IMR-90 (cell line): ENCODE measurements around the gene ACSL3. TPM values are rescaled to one million over a fixed set of nuclear protein-coding genes. Genes with fewer than 3 reads are reported as not detected.

Experiments
- ATAC-seq: fragments of 200-7000 bp; cut with Tn5 transposase; 2 replicates; pipeline ENCODE4 v1.9.1; 2020; ENCODE audit warnings: low read depth, mild to moderate bottlenecking, moderate library complexity
- BruUV-seq: library from RNA; stranded (reverse); fragments of 400-500 nt; replicated peaks from 2 replicates; lab custom pipeline; 2021; lab: Mats Ljungman, UMichigan
- CTCF ChIA-PET: fragments of 300-600 bp; formaldehyde crosslinking; extraction: SDS; loops from one replicate; lab custom pipeline; 2021; ENCODE audit warnings: antibody characterized with exemption; lab: Yijun Ruan, JAX
- POLR2A ChIA-PET: fragments of 300-600 bp; sonication (Branson Sonifier 250); formaldehyde crosslinking; loops from one replicate; lab custom pipeline; 2022; ENCODE audit warnings: antibody characterized with exemption; ENCODE audit not compliant: unreplicated experiment; lab: Charles Lee
- DNase-seq: peaks from one replicate; pipeline ENCODE4 v3.0.0; 2013
- H2AFZ ChIP-seq: replicated peaks from 2 replicates; pipeline ENCODE3; 2013; ENCODE audit warnings: low read length, mild to moderate bottlenecking; ENCODE audit not compliant: poor library complexity
- H2AK5ac ChIP-seq: 2 replicates; pipeline ENCODE4 v1.6.1; 2013; ENCODE audit warnings: low read depth, low read length, inconsistent platforms
- H2AK9ac ChIP-seq: replicated peaks from 2 replicates; pipeline ENCODE3; 2013; ENCODE audit warnings: mild to moderate bottlenecking, low read depth, low read length, moderate library complexity; ENCODE audit not compliant: poor library complexity
- H2BK120ac ChIP-seq: 2 replicates; pipeline ENCODE4 v1.6.1; 2013; ENCODE audit warnings: low read depth, low read length, inconsistent platforms
- H2BK15ac ChIP-seq: 3 replicates; pipeline ENCODE4 v1.6.1; 2013; ENCODE audit warnings: low read depth, low read length, inconsistent platforms
- H2BK20ac ChIP-seq: 2 replicates; pipeline ENCODE4 v1.6.1; 2013; ENCODE audit warnings: low read depth, mild to moderate bottlenecking, inconsistent platforms, low read length, moderate library complexity
- H2BK5ac ChIP-seq: 2 replicates; pipeline ENCODE4 v1.6.1; 2013; ENCODE audit warnings: mild to moderate bottlenecking, low read depth, low read length, inconsistent platforms; ENCODE audit not compliant: poor library complexity, severe bottlenecking
- H3K14ac ChIP-seq: replicated peaks from 2 replicates; pipeline ENCODE4 v1.6.1; 2013; ENCODE audit warnings: low read depth, low read length, inconsistent platforms
- H3K18ac ChIP-seq: 2 replicates; pipeline ENCODE4 v1.6.1; 2013; ENCODE audit warnings: low read depth, low read length, control low read depth
- H3K23ac ChIP-seq: 2 replicates; pipeline ENCODE4 v1.6.1; 2013; ENCODE audit warnings: low read depth, low read length, inconsistent platforms
- H3K27ac ChIP-seq: 2 replicates; pipeline ENCODE4 v1.5.1; 2013; ENCODE audit warnings: mild to moderate bottlenecking, control low read depth, low read length; ENCODE audit not compliant: insufficient read depth
- H3K27me3 ChIP-seq: 2 replicates; pipeline ENCODE4 v1.6.1; 2013; ENCODE audit warnings: low read length; ENCODE audit not compliant: control insufficient read depth, insufficient read depth
- H3K36me3 ChIP-seq: 2 replicates; pipeline ENCODE4 v1.6.1; 2013; ENCODE audit warnings: low read length, mixed read lengths; ENCODE audit not compliant: control insufficient read depth, insufficient read depth
- H3K4ac ChIP-seq: 2 replicates; pipeline ENCODE4 v1.6.1; 2013; ENCODE audit warnings: low read depth, low read length, inconsistent platforms
- H3K4me1 ChIP-seq: 2 replicates; pipeline ENCODE4 v1.6.1; 2013; ENCODE audit warnings: low read length, mixed read lengths; ENCODE audit not compliant: control insufficient read depth, insufficient read depth
- H3K4me2 ChIP-seq: 2 replicates; pipeline ENCODE4 v1.6.1; 2013; ENCODE audit warnings: low read depth, mild to moderate bottlenecking, control low read depth, low read length, moderate library complexity
- H3K4me3 ChIP-seq: 2 replicates; pipeline ENCODE4 v1.5.1; 2013; ENCODE audit warnings: low read depth, mild to moderate bottlenecking, control low read depth, low read length, moderate library complexity; ENCODE audit not compliant: insufficient read depth
- H3K56ac ChIP-seq: 2 replicates; pipeline ENCODE4 v1.6.1; 2013; ENCODE audit warnings: low read length, inconsistent platforms; ENCODE audit not compliant: insufficient read depth; ENCODE audit errors: extremely low read depth
- H3K79me1 ChIP-seq, 2 experiments: 2 replicates each; pipeline ENCODE4 v1.6.1; 2013; ENCODE audit warnings: low read length in 2 of 2, inconsistent platforms in 1 of 2, low read depth in 1 of 2
- H3K9ac ChIP-seq: 2 replicates; pipeline ENCODE4 v1.6.1; 2013; ENCODE audit warnings: low read depth, low read length, control low read depth
- H3K9me1 ChIP-seq: 2 replicates; pipeline ENCODE4 v1.6.1; 2013; ENCODE audit warnings: low read length, inconsistent platforms; ENCODE audit not compliant: insufficient read depth
- H3K9me3 ChIP-seq: 2 replicates; pipeline ENCODE4 v1.6.1; 2013; ENCODE audit warnings: low read length; ENCODE audit not compliant: control insufficient read depth, insufficient read depth
- H4K20me1 ChIP-seq: 2 replicates; pipeline ENCODE4 v1.6.1; 2013; ENCODE audit warnings: low read length, inconsistent platforms; ENCODE audit not compliant: insufficient read depth
- H4K5ac ChIP-seq: 2 replicates; pipeline ENCODE4 v1.6.1; 2013; ENCODE audit warnings: mild to moderate bottlenecking, low read depth, low read length, control low read depth
- H4K8ac ChIP-seq, 2 experiments: 2 replicates each; pipeline ENCODE4 v1.6.1; 2013; ENCODE audit warnings: low read depth in 2 of 2, low read length in 2 of 2, control low read depth in 1 of 2, inconsistent platforms in 1 of 2
- H4K91ac ChIP-seq: 2 replicates; pipeline ENCODE4 v1.6.1; 2013; ENCODE audit warnings: low read depth, low read length, inconsistent platforms; ENCODE audit not compliant: insufficient read depth
- MAZ ChIP-seq: IDR thresholded peaks from 2 replicates; pipeline ENCODE4 v1.6.1; 2012; ENCODE audit warnings: low read depth, mild to moderate bottlenecking, low read length, improper control_type of control experiment, moderate library complexity, borderline replicate concordance
- MXI1 ChIP-seq: IDR thresholded peaks from 2 replicates; pipeline ENCODE4 v1.6.1; 2012; ENCODE audit warnings: low read depth, mild to moderate bottlenecking, low read length, moderate library complexity, borderline replicate concordance
- whole genome bisulfite sequencing, 2 experiments: methylation state at CpG; one replicate each; pipeline versions ENCODE4 v1.1.5 to v1.1.7; 2013; ENCODE audit warnings: missing lambda C conversion rate in 2 of 2; ENCODE audit not compliant: insufficient read length in 1 of 2; ENCODE audit errors: extremely low coverage in 2 of 2; 5-methylcytosine and 5-hydroxymethylcytosine counted together
- dilution Hi-C: fragments of 300-500 bp; cut with HindIII; formaldehyde crosslinking; loops from one replicate; pipeline ENCODE4 v1.14.3; 2018; ENCODE audit warnings: low sequenced_read_pairs; ENCODE audit not compliant: unreplicated experiment
- in situ Hi-C: fragments of 300-500 bp; cut with MboI; formaldehyde crosslinking; loops from 3 replicates; pipeline ENCODE4 v1.14.3; 2019; ENCODE audit warnings: low sequenced_read_pairs, inconsistent platforms, mixed read lengths
- intact Hi-C: fragments of 100-400 bp; cut with micrococcal nuclease; formaldehyde crosslinking; loops from 2 replicates; pipeline ENCODE4 v1.10.0; 2022
- polyA plus RNA-seq, 3 experiments: library from polyadenylated mRNA; depleted of rRNA; stranded (reverse); fragments of >200 nt; gene quantifications; 2 replicates each; pipeline ENCODE4 v1.2.3, GENCODE V29; 2012; ENCODE audit warnings: low replicate concordance in 1 of 3
- total RNA-seq: library from RNA; depleted of rRNA; stranded (reverse); fragments of >200 nt; gene quantifications from 2 replicates; pipeline ENCODE4 v1.2.3, GENCODE V29; 2012
- TF ChIP-seq, protein P1 (sequence below): fragments of 150-350 bp; IDR thresholded peaks from 2 replicates; pipeline ENCODE4 v1.6.1; 2017; ENCODE audit warnings: mild to moderate bottlenecking, antibody characterized with exemption, low read length, low read depth

ACSL3 gene
- total and polyA plus RNA-seq, 2 of the 4 experiments (the other 2 are of a cell fraction), result 31.0 to 84.2 TPM

DNA sequence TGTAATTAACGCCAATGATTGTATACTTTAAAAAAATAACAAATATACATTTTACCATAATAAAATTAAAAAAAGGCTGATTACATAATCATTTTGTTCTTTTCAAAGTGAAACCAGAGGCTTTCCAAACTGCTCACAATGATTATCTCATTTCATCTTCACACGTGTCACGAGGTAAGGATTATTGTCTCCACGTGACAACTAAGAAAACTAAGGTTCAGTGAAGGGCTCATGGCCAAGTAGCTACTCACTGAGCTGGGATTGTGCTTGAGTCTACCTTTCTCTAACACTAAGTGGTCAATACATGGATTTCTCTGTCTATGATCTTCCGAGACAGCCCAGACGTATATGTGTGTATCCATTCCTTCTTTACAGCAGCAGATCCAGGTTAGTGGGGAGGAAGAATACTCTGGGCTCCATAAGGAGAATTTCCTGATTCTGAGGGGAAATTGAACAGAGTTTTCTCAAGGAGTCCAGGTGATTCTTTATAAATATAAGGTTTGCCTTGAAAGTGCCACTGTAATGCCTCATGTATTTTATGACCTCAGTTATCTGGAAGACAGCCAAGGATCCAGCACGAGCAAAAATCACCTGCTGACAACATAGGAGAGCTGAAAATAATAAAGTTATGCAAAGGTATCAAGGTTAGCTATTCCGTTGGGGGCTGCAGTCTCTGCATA, 25.6 kb upstream of the ACSL3 start:
- H3K36me3 ChIP-seq, result no peaks in the 10 kb centered on the region
- H3K14ac ChIP-seq, result no peak overlapping the region
- no peak overlapping the region for H3K9ac ChIP-seq
- no peak overlapping the region for H3K18ac ChIP-seq
- H2AFZ ChIP-seq, result no peak overlapping the region
- H3K27me3 ChIP-seq, result peaks cover under 1% of the 10 kb centered on the region; the same call in 1 of the 2 replicates
- no peak overlapping the region for H3K56ac ChIP-seq
- TF ChIP-seq MAZ (no peak), MXI1 (no peak)
- TF ChIP-seq, protein P1, sequence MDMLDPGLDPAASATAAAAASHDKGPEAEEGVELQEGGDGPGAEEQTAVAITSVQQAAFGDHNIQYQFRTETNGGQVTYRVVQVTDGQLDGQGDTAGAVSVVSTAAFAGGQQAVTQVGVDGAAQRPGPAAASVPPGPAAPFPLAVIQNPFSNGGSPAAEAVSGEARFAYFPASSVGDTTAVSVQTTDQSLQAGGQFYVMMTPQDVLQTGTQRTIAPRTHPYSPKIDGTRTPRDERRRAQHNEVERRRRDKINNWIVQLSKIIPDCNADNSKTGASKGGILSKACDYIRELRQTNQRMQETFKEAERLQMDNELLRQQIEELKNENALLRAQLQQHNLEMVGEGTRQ, result no peak
- intact Hi-C loops (no loop called here), dilution Hi-C loops (no loop called here), in situ Hi-C loops (no loop called here)
- H3K4me2 ChIP-seq, result no peak overlapping the region
- 60% methylated on average over 1 of the region's 8 CpGs; no CpG with 5 or more reads in 1 of the 2 experiments for WGBS, 2 experiments
- CTCF ChIA-PET, result interaction anchor here (1.0 kb wide), 1 partner anchor 10 kb away, joined by 3 read pairs; no protein-coding TSS in a partner anchor
- no peak overlapping the region for H4K91ac ChIP-seq
- no peak overlapping the region for H3K23ac ChIP-seq
- H4K5ac ChIP-seq, result no peak overlapping the region
- H3K4ac ChIP-seq, result no peak overlapping the region
- H3K27ac ChIP-seq, result no peak overlapping the region
- ATAC-seq (no peak), DNase-seq (no peak)
- no peaks in the 10 kb centered on the region for H3K79me1 ChIP-seq
- H2BK15ac ChIP-seq, result peak overlapping the region; percentile 34; the same call in 1 of the 3 replicates
- H2BK120ac ChIP-seq, result no peak overlapping the region
- no peak overlapping the region for H2BK20ac ChIP-seq
- POLR2A ChIA-PET, result no interaction called here
- no TSS peak for BruUV-seq
- H3K9me1 ChIP-seq, result no peaks in the 10 kb centered on the region
- no peak overlapping the region for H2AK5ac ChIP-seq
- H4K8ac ChIP-seq, result no peak overlapping the region
- H2AK9ac ChIP-seq, result no peak overlapping the region
- no peak overlapping the region for H3K4me3 ChIP-seq
- no peaks in the 10 kb centered on the region for H3K9me3 ChIP-seq
- H2BK5ac ChIP-seq, result no peak overlapping the region
- peaks cover 4% of the 10 kb centered on the region for H3K4me1 ChIP-seq
- no peaks in the 10 kb centered on the region for H4K20me1 ChIP-seq
